ENCODE measurements around the gene GALNTL6. TPM values are rescaled to one million over a fixed set of nuclear protein-coding genes. Genes with fewer than 3 reads are reported as not detected.

The GALNTL6 gene
- total RNA-seq, 2 donors from 2014 or later = 0.92 to 3.8 TPM

- DNase-seq (ENCODE audit: low spot score) = no peak
- no peaks in the 10 kb centered on the region for H3K9me3 ChIP-seq
- no peaks in the 10 kb centered on the region for H3K36me3 ChIP-seq
- no peaks in the 10 kb centered on the region for H3K4me1 ChIP-seq (ENCODE audit: control insufficient read depth in 1 of 2, low read depth in 2 of 2)
- no peak overlapping the region for H3K4me3 ChIP-seq
- no peak for ATAC-seq (ENCODE audit: insufficient number of reproducible peaks, low FRiP score, low read depth)
- H3K27ac ChIP-seq = no peak overlapping the region
- TF ChIP-seq CTCF (IDR thresholded peaks at IDR 0.05) = no peak
- H3K27me3 ChIP-seq (replicated peaks; ENCODE audit: insufficient read depth) = no peaks in the 10 kb centered on the region
Observed at GRCh38 chr4:172584816-172585215, 771.6 kb downstream of the GALNTL6 start.

GRCh38 chr4:172596206-172596605 lies 783.0 kb downstream of the GALNTL6 start:
- ATAC-seq (ENCODE audit: insufficient number of reproducible peaks, low FRiP score, low read depth) (no peak), DNase-seq (ENCODE audit: low spot score) (no peak)
- H3K4me1 ChIP-seq (ENCODE audit: control insufficient read depth in 1 of 2, low read depth in 2 of 2) = no peaks in the 10 kb centered on the region
- H3K4me3 ChIP-seq = no peak overlapping the region
- no peak overlapping the region for H3K27ac ChIP-seq
- no peaks in the 10 kb centered on the region for H3K9me3 ChIP-seq
- no peaks in the 10 kb centered on the region for H3K36me3 ChIP-seq
- TF ChIP-seq CTCF (IDR thresholded peaks at IDR 0.05) = no peak
- H3K27me3 ChIP-seq (replicated peaks; ENCODE audit: insufficient read depth) = no peaks in the 10 kb centered on the region

- Histone ChIP-seq H3K4me1 (ENCODE audit: control insufficient read depth in 1 of 2, low read depth in 2 of 2) (no peaks in the 10 kb centered on the region), H3K27ac (no peak overlapping the region), H3K9me3 (no peaks in the 10 kb centered on the region), H3K4me3 (no peak overlapping the region), H3K36me3 (no peaks in the 10 kb centered on the region), H3K27me3 (replicated peaks; ENCODE audit: insufficient read depth) (no peaks in the 10 kb centered on the region)
- no peak for DNase-seq (ENCODE audit: low spot score)
- ATAC-seq (ENCODE audit: insufficient number of reproducible peaks, low FRiP score, low read depth) = no peak
- no peak for TF ChIP-seq CTCF (IDR thresholded peaks at IDR 0.05)
Observed at GRCh38 chr4:172599554-172599953, 786.4 kb downstream of the GALNTL6 start.

- TF ChIP-seq CTCF (IDR thresholded peaks at IDR 0.05) = no peak
- Histone ChIP-seq H3K4me1 (ENCODE audit: control insufficient read depth in 1 of 2, low read depth in 2 of 2) (no peaks in the 10 kb centered on the region), H3K36me3 (no peaks in the 10 kb centered on the region), H3K27ac (no peak overlapping the region), H3K9me3 (no peaks in the 10 kb centered on the region), H3K4me3 (no peak overlapping the region), H3K27me3 (replicated peaks; ENCODE audit: insufficient read depth) (no peaks in the 10 kb centered on the region)
- ATAC-seq (ENCODE audit: insufficient number of reproducible peaks, low FRiP score, low read depth) (no peak), DNase-seq (ENCODE audit: low spot score) (no peak)
Observed at GRCh38 chr4:172601195-172601594, 788.0 kb downstream of the GALNTL6 start.

- Histone ChIP-seq H3K4me3 (no peak overlapping the region), H3K36me3 (no peaks in the 10 kb centered on the region), H3K27ac (no peak overlapping the region), H3K4me1 (ENCODE audit: control insufficient read depth in 1 of 2, low read depth in 2 of 2) (no peaks in the 10 kb centered on the region), H3K9me3 (no peaks in the 10 kb centered on the region), H3K27me3 (replicated peaks; ENCODE audit: insufficient read depth) (no peaks in the 10 kb centered on the region)
- TF ChIP-seq CTCF (IDR thresholded peaks at IDR 0.05) = no peak
- ATAC-seq (ENCODE audit: insufficient number of reproducible peaks, low FRiP score, low read depth) (no peak), DNase-seq (ENCODE audit: low spot score) (no peak)
Observed at GRCh38 chr4:172619218-172619617, 806.0 kb downstream of the GALNTL6 start.

Measured in thoracic aorta (tissue), 2 donors.